Aorta (tissue), 5 donors: ENCODE measurements around the gene ZNF280D. TPM values are rescaled to one million over a fixed set of nuclear protein-coding genes. Genes with fewer than 3 reads are reported as not detected.
"Not testable (repeated sequence)": the region's sequence is repeated elsewhere in the genome, so short reads cannot be mapped to it uniquely, and the experiment has no call there.

Experiments
- ATAC-seq: fragments of 200-7000 bp; cut with Tn5 transposase; one replicate; pipeline ENCODE4 v1.9.1; 2022; ENCODE audit warnings: moderate library complexity; ENCODE audit not compliant: low FRiP score
- DNase-seq, 2 donors: peaks; one replicate each; pipeline ENCODE4 v3.0.0-alpha.2; 2020
- H3K27ac ChIP-seq, 2 donors: one replicate each; pipeline ENCODE4 v1.5.1; 2013; ENCODE audit warnings: low read length in 2 of 2, mild to moderate bottlenecking in 2 of 2, moderate library complexity in 2 of 2, control low read depth in 1 of 2, inconsistent platforms in 1 of 2, low read depth in 1 of 2
- H3K27me3 ChIP-seq, 2 donors: one replicate each; pipeline ENCODE4 v1.6.1; 2013; ENCODE audit warnings: control low read depth in 1 of 2, low read length in 1 of 2, mild to moderate bottlenecking in 1 of 2, moderate library complexity in 1 of 2; ENCODE audit not compliant: insufficient read depth in 2 of 2, control insufficient read depth in 1 of 2
- H3K36me3 ChIP-seq, 2 donors: one replicate each; pipeline ENCODE4 v1.6.1; 2013; ENCODE audit warnings: control low read depth in 1 of 2, low read length in 1 of 2, mild to moderate bottlenecking in 1 of 2; ENCODE audit not compliant: insufficient read depth in 2 of 2, control insufficient read depth in 1 of 2
- H3K4me1 ChIP-seq, 2 donors: one replicate each; pipeline ENCODE4 v1.6.1; 2013; ENCODE audit warnings: low read length in 2 of 2, control low read depth in 1 of 2, mild to moderate bottlenecking in 1 of 2, moderate library complexity in 1 of 2; ENCODE audit not compliant: insufficient read depth in 2 of 2, control insufficient read depth in 1 of 2
- H3K4me3 ChIP-seq, 2 donors: one replicate each; pipeline ENCODE4 v1.5.1; 2013; ENCODE audit warnings: low read length in 2 of 2, control low read depth in 1 of 2, mild to moderate bottlenecking in 1 of 2
- H3K9me3 ChIP-seq: one replicate; pipeline ENCODE4 v1.6.1; 2013; ENCODE audit warnings: mild to moderate bottlenecking, low read length; ENCODE audit not compliant: control insufficient read depth
- WGBS, 2 donors: extraction: QIAGEN DNeasy Blood & Tissue Kit; methylation state at CpG; one replicate each; pipeline ENCODE4 v1.1.7; 2013; 5-methylcytosine and 5-hydroxymethylcytosine counted together
- intact Hi-C, 2 donors: fragments of 100-400 bp; cut with DNase I; formaldehyde crosslinking; loops; one replicate each; pipeline versions ENCODE4 v1.14.2 to v1.15.0; 2022
- long read RNA-seq, 2 donors: library from polyadenylated mRNA; unstranded; transcript quantifications; one replicate each; pipeline ENCODE4 v2.0.0, GENCODE V29; 2020 to 2021
- polyA plus RNA-seq, 2 donors: library from polyadenylated mRNA; stranded (reverse); fragments of 200-250 nt; gene quantifications; one replicate each; pipeline ENCODE4 v1.2.3, GENCODE V29; 2013
- total RNA-seq, 2 donors: library from RNA; stranded (reverse); fragmentation: NEBNext Ultra II Directional; extraction: Animal tissue kit (Norgen Biotek cat#: 25700); gene quantifications; one replicate each; pipeline ENCODE4 v1.2.1, GENCODE V29; 2021
- donor health status: healthy with polysubstance abuse.
- donor health status: Bipolar disorder and iron deficiency.
- donor health status: DM: no; HTN: no; CAD: no.
- donor health status: DM: no; HTN: no; CAD: no.
- donor health status: DM: yes; HTN: yes; CAD: no.

ZNF280D gene
- total RNA-seq = 10 to 100 TPM; 64.4 to 90.8 TPM
- polyA plus RNA-seq = 10 to 100 TPM; 15.0 to 25.7 TPM
- long read RNA-seq, donor 1, full-length matches to known transcripts = 2 of 22 reads
- long read RNA-seq, donor 1, partial matches to known transcripts = 14 of 22 reads
- long read RNA-seq, donor 1, other reads (novel, unspliced or antisense) = 6 of 22 reads
- long read RNA-seq, donor 2, full-length matches to known transcripts = 3 of 11 reads
- long read RNA-seq, donor 2, partial matches to known transcripts = 5 of 11 reads
- long read RNA-seq, donor 2, other reads (novel, unspliced or antisense) = 3 of 11 reads

DNA sequence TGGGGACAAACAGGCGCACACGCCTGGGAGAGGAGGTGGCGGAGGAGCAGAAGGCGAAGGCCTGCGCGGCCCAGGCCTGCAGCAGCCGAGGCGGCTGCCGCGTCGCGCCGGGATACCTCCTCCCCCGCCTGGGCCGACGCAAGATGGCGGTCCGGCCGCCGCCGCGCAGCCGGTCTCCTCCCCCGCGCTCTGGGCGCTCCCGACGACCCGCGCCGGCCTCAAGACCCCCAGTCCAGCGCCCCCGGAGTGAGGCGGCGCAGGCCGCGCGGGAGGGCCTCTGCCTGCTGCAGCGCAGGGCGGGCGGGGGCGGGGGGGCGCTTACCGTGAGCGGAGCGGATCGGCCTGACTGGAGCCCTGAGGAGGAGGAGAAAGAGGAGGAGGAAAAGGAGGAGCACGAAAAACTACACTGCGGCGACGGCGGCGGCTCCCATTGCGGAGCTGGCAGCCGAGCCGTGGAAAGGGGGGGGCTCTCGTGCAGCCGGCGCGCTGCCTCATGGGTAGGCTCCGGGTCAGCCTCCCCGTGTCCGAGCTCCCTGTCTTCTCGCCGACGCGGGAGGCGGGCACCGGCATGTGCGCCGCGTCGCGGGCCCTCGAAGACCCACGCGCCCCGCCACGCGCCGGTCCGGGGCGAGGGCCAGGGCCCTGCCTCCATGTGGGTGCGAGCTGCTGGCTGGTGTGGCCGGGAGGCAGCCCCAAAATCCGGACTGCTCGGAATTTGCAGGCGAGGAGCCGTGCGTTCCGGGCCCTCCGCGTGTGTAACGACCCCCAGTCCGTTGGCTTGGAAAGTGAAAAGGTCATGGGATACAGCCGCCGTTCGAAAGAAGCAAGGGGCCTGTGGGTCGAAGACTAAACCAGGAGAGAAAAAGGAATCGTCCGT, at the start of gene ZNF280D:
TSS of gene ZNF280D (minus strand) at position 374 of the 877 bp plus-strand sequence. CDS start 26,400 bp downstream, outside the sequence.
- 5 to 6% methylated on average over 75 to 101 of the region's 101 CpGs for WGBS, 2 donors
- DNase-seq (peak; percentile 95 to 96), ATAC-seq (peak; percentile 95)
- Histone ChIP-seq H3K27ac (peak within 1 kb of the TSS; percentile 96 to 100), H3K36me3 (no peaks in the 10 kb centered on the region), H3K4me3 (peak within 1 kb of the TSS; percentile 74 to 86), H3K9me3 (no peaks in the 10 kb centered on the region), H3K4me1 (peaks cover 3 to 4% of the 10 kb centered on the region in 2 donors), H3K27me3 (no peaks in the 10 kb centered on the region)
- intact Hi-C loops = loop anchor here in 1 of 2 donors (5.0 to 10.0 kb wide), 2 partner anchors 61 to 154 kb away; no protein-coding TSS in a partner anchor

DNA sequence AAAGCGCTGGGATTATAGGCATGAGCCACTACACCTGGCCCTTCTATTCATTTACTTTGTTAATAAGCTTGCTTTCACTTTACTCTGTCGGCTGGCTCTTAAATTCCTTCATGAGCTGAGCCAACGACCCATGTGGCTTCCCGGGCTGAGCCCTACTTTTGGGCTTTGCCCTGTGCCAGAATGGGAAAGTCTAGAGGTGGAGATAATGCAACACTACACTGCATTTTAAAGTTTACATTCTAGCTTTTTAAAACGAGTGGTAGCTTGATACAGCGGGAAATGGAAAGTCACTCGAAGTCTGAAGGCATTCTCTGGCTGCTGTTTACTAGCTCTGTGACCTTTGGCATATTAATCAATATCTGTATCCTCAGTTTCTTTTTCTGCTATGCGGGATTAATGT, 49.0 kb upstream of the ZNF280D start:
- DNase-seq = no peak
- no peaks in the 10 kb centered on the region for H3K27me3 ChIP-seq
- ATAC-seq = no peak
- 88 to 89% methylated on average over 8 of the region's 8 CpGs for WGBS, 2 donors
- no peaks in the 10 kb centered on the region for H3K4me1 ChIP-seq
- H3K36me3 ChIP-seq = no peaks in the 10 kb centered on the region
- no peak overlapping the region for H3K27ac ChIP-seq
- H3K9me3 ChIP-seq = no peaks in the 10 kb centered on the region
- intact Hi-C loops = no loop called here
- no peak overlapping the region for H3K4me3 ChIP-seq

- H3K27ac ChIP-seq = no peak overlapping the region
- no peaks in the 10 kb centered on the region for H3K27me3 ChIP-seq
- no peak overlapping the region for H3K4me3 ChIP-seq
- no peaks in the 10 kb centered on the region for H3K4me1 ChIP-seq
- 90 to 95% methylated on average over 2 of the region's 2 CpGs for WGBS, 2 donors
- ATAC-seq (no peak), DNase-seq (no peak)
- H3K36me3 ChIP-seq = no peaks in the 10 kb centered on the region
- intact Hi-C loops = no loop called here
- H3K9me3 ChIP-seq = no peaks in the 10 kb centered on the region
These were observed 48.4 kb upstream of the ZNF280D start for GRCh38 chr15:56781666-56782065.

DNA sequence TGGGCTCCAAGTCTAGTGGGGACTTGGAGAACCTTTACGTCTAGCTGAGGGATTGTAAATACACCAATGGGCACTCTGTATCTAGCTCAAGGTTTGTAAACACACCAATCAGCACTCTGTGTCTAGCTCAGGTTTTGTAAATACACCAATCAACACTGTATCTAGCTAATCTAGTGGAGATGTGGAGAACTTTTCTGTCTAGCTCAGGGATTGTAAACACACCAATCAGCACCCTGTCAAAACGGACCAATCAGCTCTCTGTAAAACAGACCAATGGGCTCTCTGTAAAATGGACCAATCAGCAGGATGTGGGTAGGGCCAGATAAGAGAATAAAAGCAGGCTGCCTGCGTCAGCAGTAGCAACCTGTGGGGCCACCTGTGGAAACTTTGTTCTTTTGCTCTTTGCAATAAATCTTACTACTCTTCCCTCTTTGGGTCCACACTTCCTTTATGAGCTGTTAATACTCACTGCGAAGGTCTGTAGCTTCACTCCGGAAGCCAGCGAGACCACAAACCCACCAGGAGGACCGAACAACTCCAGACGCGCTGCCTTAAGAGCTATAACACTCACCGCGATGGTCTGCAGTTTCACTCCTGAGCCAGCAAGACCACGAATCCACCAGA, 46.9 kb upstream of the ZNF280D start:
- ATAC-seq = not testable (repeated sequence)

DNA sequence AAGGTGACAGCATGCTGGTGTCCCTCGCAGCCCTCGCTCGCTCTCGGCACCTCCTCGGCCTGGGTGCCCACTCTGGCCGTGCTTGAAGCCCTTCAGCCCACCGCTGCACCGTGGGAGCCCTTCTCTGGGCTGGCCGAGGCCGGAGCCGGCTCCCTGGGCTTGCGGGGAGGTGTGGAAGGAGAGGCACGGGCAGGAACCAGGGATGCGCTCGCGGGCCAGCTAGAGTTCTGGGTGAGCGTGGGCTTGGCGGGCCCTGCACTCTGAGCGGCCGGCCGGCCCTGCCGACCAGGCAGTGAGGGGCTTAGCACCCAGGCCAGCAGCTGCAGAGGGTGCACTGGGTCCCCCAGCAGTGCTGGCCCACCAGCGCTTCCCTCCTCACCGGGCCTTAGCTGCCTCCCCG, 46.1 kb upstream of the ZNF280D start:
- whole genome bisulfite sequencing, 2 donors = 95 to 97% methylated on average over 25 of the region's 25 CpGs
- intact Hi-C loops = not testable (repeated sequence)

More for the DNA sequence above, 46.9 kb upstream of the ZNF280D start:
- H3K9me3 ChIP-seq, H3K4me1 ChIP-seq, H3K27ac ChIP-seq, H3K4me3 ChIP-seq, DNase-seq, intact Hi-C loops, H3K27me3 ChIP-seq, H3K36me3 ChIP-seq: not testable (repeated sequence)
- WGBS, 2 donors = 90 to 96% methylated on average over 12 of the region's 12 CpGs

GRCh38 chr15:56778761-56779160, 45.5 kb upstream of the ZNF280D start:
- no peak overlapping the region for H3K4me3 ChIP-seq
- WGBS, 2 donors = 86% methylated on average over 2 of the region's 2 CpGs
- no peak for ATAC-seq

More for the DNA sequence above, 46.1 kb upstream of the ZNF280D start:
- not testable (repeated sequence) for H3K27ac ChIP-seq, H3K36me3 ChIP-seq, ATAC-seq, DNase-seq, H3K9me3 ChIP-seq, H3K4me1 ChIP-seq, H3K4me3 ChIP-seq, H3K27me3 ChIP-seq

DNA sequence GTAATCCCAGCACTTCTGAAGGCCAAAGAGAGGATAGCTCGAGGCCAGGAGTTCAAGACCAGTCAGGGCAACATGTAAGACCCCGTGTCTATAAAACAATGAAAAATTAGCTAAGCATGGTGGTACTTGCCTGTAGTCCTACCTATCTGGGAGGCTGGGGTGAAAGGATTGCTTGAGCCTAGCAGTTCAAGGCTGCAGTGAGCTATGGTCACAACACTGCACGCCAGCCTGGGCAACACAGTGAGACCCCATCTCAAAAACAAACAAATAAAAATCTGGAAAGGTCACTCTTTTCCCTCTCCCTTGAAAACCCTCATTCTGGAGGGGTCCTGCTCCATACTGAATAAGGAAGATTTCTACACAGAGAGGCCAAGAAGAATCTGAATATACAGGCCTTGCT, 43.5 kb upstream of the ZNF280D start:
- Histone ChIP-seq H3K9me3 (no peaks in the 10 kb centered on the region), H3K36me3 (no peaks in the 10 kb centered on the region), H3K4me3 (no peak overlapping the region), H3K4me1 (peaks cover 0 to 6% of the 10 kb centered on the region in 2 donors), H3K27ac (no peak overlapping the region), H3K27me3 (no peaks in the 10 kb centered on the region)
- ATAC-seq = no peak
- intact Hi-C loops = no loop called here
- WGBS, 2 donors = 91 to 94% methylated on average over 3 of the region's 3 CpGs
- DNase-seq = no peak

More at GRCh38 chr15:56778761-56779160, 45.5 kb upstream of the ZNF280D start:
- Histone ChIP-seq H3K9me3 (no peaks in the 10 kb centered on the region), H3K27me3 (no peaks in the 10 kb centered on the region), H3K36me3 (no peaks in the 10 kb centered on the region), H3K27ac (no peak overlapping the region), H3K4me1 (no peaks in the 10 kb centered on the region)
- intact Hi-C loops = no loop called here
- DNase-seq = no peak

DNA sequence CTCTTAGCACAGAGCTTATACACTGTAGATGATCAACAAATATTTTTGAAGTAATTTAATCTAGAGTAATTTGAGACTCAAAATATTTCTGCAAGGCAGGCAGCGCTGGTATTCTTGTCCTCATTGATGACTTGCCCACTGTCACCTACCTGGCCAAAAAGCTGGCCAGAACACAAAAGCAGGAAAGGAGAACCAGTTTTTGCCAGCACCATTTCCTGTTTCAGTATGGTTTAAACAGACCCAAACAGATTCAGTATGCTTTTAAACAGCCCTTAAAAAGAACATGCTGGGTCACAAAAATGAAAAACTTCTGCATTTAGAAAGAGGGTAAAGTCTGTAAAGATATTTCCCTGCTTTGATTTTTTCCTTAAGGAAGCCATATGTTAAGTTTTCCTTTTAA, 42.3 kb upstream of the ZNF280D start:
- ATAC-seq = no peak
- Histone ChIP-seq H3K27ac (no peak overlapping the region), H3K27me3 (no peaks in the 10 kb centered on the region), H3K4me3 (no peak overlapping the region), H3K36me3 (no peaks in the 10 kb centered on the region), H3K4me1 (peaks cover 0 to 6% of the 10 kb centered on the region in 2 donors), H3K9me3 (no peaks in the 10 kb centered on the region)
- intact Hi-C loops = no loop called here
- 54 to 69% methylated on average over 1 of the region's 1 CpG for WGBS, 2 donors
- no peak for DNase-seq
